ENCODE results near the gene SLC35E1. TPM values are rescaled to one million over a fixed set of nuclear protein-coding genes. Genes with fewer than 3 reads are reported as not detected.

SLC35E1 gene
- total and polyA plus RNA-seq, 2 donors (not counting 3 experiments of a cell fraction or from before 2014, with no cell fraction given): 36.0 to 37.5 TPM

DNA sequence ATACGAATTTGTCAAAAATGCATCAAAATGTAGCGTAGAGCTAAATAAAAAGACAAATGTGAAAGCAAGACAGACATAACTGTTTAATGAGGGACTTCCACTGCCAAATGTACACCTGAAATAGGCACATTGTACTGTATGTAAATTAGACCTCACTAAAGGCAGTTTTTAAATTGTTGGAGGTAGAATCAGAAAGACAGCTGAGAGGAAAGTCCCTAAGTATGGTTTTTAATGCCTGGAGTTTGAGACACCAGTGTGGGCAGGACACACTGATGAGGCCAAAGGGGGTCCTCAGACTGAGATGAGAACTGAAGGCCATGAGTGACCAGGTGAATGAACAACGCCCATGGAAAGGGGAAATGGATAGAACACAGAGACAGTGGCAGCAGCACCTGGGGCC lies 32.9 kb upstream of the SLC35E1 start:
- H3K9me1 ChIP-seq (replicated peaks; ENCODE audit: control insufficient read depth, extremely low read depth, insufficient read depth, low read length): no peaks in the 10 kb centered on the region
- DNase-seq (ENCODE audit: low read depth, low spot score): no peak
- no peaks in the 10 kb centered on the region for H3K27me3 ChIP-seq (ENCODE audit: control insufficient read depth in 2 of 2, insufficient read depth in 2 of 2, low read length in 2 of 2)
- no TSS peak for BruUV-seq (replicated peaks)
- H2AFZ ChIP-seq (ENCODE audit: low read depth, low read length): no peak overlapping the region
- TF ChIP-seq, protein P1, sequence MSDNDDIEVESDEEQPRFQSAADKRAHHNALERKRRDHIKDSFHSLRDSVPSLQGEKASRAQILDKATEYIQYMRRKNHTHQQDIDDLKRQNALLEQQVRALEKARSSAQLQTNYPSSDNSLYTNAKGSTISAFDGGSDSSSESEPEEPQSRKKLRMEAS (IDR thresholded peaks at IDR 0.05; ENCODE audit: insufficient read depth, insufficient read length): no peak
- no peak for TF ChIP-seq GATA2 (IDR thresholded peaks at IDR 0.05; ENCODE audit: insufficient read depth, insufficient read length, low read depth, low read length)
- no peak for TF ChIP-seq CTCF (IDR thresholded peaks at IDR 0.05; ENCODE audit: extremely low read depth in 1 of 2, insufficient read depth in 1 of 2, low read depth in 1 of 2, low read length in 2 of 2)
- no peak for TF ChIP-seq POLR2A (IDR thresholded peaks at IDR 0.05; ENCODE audit: low read depth, low read length)
- no peak for TF ChIP-seq EZH2 (IDR thresholded peaks at IDR 0.05; ENCODE audit: borderline replicate concordance, low read depth, low read length, severe bottlenecking)
- TF ChIP-seq JUN (IDR thresholded peaks at IDR 0.05; ENCODE audit: borderline replicate concordance, insufficient read depth, insufficient read length, low read depth): no peak
- no peak for TF ChIP-seq FOS (IDR thresholded peaks at IDR 0.05; ENCODE audit: borderline replicate concordance, insufficient read depth, low read length)
- no peak for TF ChIP-seq MYC (IDR thresholded peaks at IDR 0.05; ENCODE audit: low read depth, low read length)
- no peak for TF ChIP-seq POLR2AphosphoS5 (IDR thresholded peaks at IDR 0.05; ENCODE audit: insufficient read depth, low read depth, low read length)
- POLR2A ChIA-PET: no interaction called here
- H3K36me3 ChIP-seq (ENCODE audit: control insufficient read depth in 2 of 2, extremely low read depth in 1 of 2, insufficient read depth in 2 of 2, low read length in 2 of 2): no peaks in the 10 kb centered on the region
- CTCF ChIA-PET: no interaction called here
- H3K4me2 ChIP-seq (ENCODE audit: insufficient read depth, low read length): no peak overlapping the region
- no peak for FAIRE-seq
- H3K9ac ChIP-seq (replicated peaks; ENCODE audit: extremely low read depth, insufficient read depth, low read length): no peak overlapping the region
- no peak overlapping the region for H3K4me3 ChIP-seq (replicated peaks in 1 of 3; ENCODE audit: insufficient read depth in 1 of 3, low read depth in 1 of 3, low read length in 3 of 3)
- peaks cover 87% of the 10 kb centered on the region for H3K79me2 ChIP-seq (ENCODE audit: control insufficient read depth, insufficient read depth, low read length)
- intact Hi-C loops (cut with micrococcal nuclease): no loop called here
- H3K4me1 ChIP-seq (ENCODE audit: control insufficient read depth, extremely low read depth, insufficient read depth, low read length): peaks cover 4% of the 10 kb centered on the region
- dilution Hi-C loops (cut with MboI; ENCODE audit: extremely low pct_ligation_motif_present, low sequenced_read_pairs): no loop called here
- H3K9me3 ChIP-seq (replicated peaks; ENCODE audit: control insufficient read depth, insufficient read depth, low read length): no peaks in the 10 kb centered on the region
- H3K27ac ChIP-seq (ENCODE audit: insufficient read depth, low read depth, low read length): no peak overlapping the region
- peaks cover 4% of the 10 kb centered on the region for H4K20me1 ChIP-seq (replicated peaks; ENCODE audit: control insufficient read depth, extremely low read depth, insufficient read depth, low read length)

All from endothelial cell of umbilical vein (primary cell).